DOHH2 (cell line): Measurements from ENCODE around the gene RIPPLY1.

Experiments used
- H3F3A ChIP-seq: fragments of 200-600 bp; sonication (generic), shearing (Covaris generic); 2 replicates; pipeline ENCODE4 v1.6.0; 2016; ENCODE audit warnings: antibody characterized with exemption, mild to moderate bottlenecking; ENCODE audit not compliant: control insufficient read depth, insufficient read depth
- H3K27ac ChIP-seq: fragments of 200-600 bp; sonication (generic); 2 replicates; pipeline ENCODE4 v1.5.1; 2014; ENCODE audit warnings: low read depth, mild to moderate bottlenecking, low read length, moderate library complexity
- H3K27me3 ChIP-seq: fragments of 200-600 bp; sonication (generic); 2 replicates; pipeline ENCODE4 v1.6.1; 2014; ENCODE audit warnings: mild to moderate bottlenecking, low read length, mixed read lengths; ENCODE audit not compliant: control insufficient read depth
- H3K36me3 ChIP-seq: fragments of 200-600 bp; sonication (generic); 2 replicates; pipeline ENCODE4 v1.6.1; 2014; ENCODE audit warnings: mild to moderate bottlenecking, low read length, moderate library complexity, mixed read lengths; ENCODE audit not compliant: control insufficient read depth
- H3K4me1 ChIP-seq: fragments of 200-600 bp; sonication (generic); 2 replicates; pipeline ENCODE4 v1.6.1; 2014; ENCODE audit warnings: mild to moderate bottlenecking, low read length, mixed read lengths; ENCODE audit not compliant: control insufficient read depth
- H3K4me2 ChIP-seq: fragments of 200-600 bp; sonication (generic); 2 replicates; pipeline ENCODE4 v1.6.0; 2014; ENCODE audit warnings: mild to moderate bottlenecking, low read length, moderate library complexity
- H3K4me3 ChIP-seq: fragments of 200-600 bp; sonication (generic); 2 replicates; pipeline ENCODE4 v1.5.1; 2014; ENCODE audit warnings: mild to moderate bottlenecking, low read length, mixed read lengths
- H3K79me2 ChIP-seq: fragments of 200-600 bp; sonication (generic); 2 replicates; pipeline ENCODE4 v1.6.1; 2014; ENCODE audit warnings: mild to moderate bottlenecking, low read length, mixed read lengths; ENCODE audit not compliant: control insufficient read depth
- H3K9me2 ChIP-seq: fragments of 200-600 bp; sonication (generic); replicated peaks from 2 replicates; pipeline ENCODE4 v1.6.1; 2014; ENCODE audit warnings: mild to moderate bottlenecking, low read length, mixed read lengths; ENCODE audit not compliant: control insufficient read depth
- H3K9me3 ChIP-seq: fragments of 200-600 bp; sonication (generic); 2 replicates; pipeline ENCODE4 v1.6.1; 2014; ENCODE audit warnings: antibody characterized with exemption, low read length, mixed read lengths; ENCODE audit not compliant: control insufficient read depth, insufficient read depth
- H4K20me1 ChIP-seq: fragments of 200-600 bp; sonication (generic); 2 replicates; pipeline ENCODE4 v1.6.0; 2014; ENCODE audit warnings: low read depth, mild to moderate bottlenecking, antibody characterized with exemption, low read length, moderate library complexity; ENCODE audit not compliant: control insufficient read depth, insufficient read depth
- EZH2phosphoT487 ChIP-seq: fragments of 200-600 bp; sonication (generic); IDR thresholded peaks from 2 replicates; pipeline ENCODE4 v1.6.1; 2017; ENCODE audit warnings: borderline replicate concordance, mild to moderate bottlenecking, antibody characterized with exemption, low read length, moderate library complexity, mixed read lengths
- TF ChIP-seq, protein P1 (sequence below): fragments of 200-600 bp; sonication (generic); IDR thresholded peaks from one replicate; pipeline ENCODE4 v1.5.1; 2014; ENCODE audit warnings: antibody characterized with exemption, mild to moderate bottlenecking, low read depth, low read length; ENCODE audit not compliant: poor library complexity, severe bottlenecking

RIPPLY1 gene

DNA sequence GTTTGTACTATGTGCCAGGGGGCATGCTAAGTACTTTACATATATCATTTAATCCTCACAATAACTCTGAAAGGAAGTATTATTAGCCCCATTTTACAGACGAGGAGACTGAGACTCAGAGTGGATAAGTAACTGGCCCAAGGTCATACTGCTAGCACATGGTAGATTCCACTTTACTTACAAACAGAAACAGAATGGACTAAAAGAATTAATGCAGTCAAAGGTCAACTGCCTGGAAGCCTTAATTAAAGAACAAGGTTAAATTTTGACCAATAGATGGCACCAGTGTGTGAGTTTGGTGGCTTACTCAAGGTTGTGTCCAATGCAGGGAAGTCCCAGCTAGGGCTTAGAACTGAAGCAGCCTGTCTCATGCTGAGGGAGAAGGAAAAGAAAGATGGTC lies 4.7 kb downstream of the RIPPLY1 start:
- Histone ChIP-seq H3K36me3 (no peaks in the 10 kb centered on the region), H3K4me1 (no peaks in the 10 kb centered on the region), H3K79me2 (no peaks in the 10 kb centered on the region), H3F3A (no peaks in the 10 kb centered on the region), H3K27ac (no peak overlapping the region), H3K27me3 (no peaks in the 10 kb centered on the region), H4K20me1 (no peaks in the 10 kb centered on the region), H3K9me3 (no peaks in the 10 kb centered on the region), H3K9me2 (no peaks in the 10 kb centered on the region), H3K4me3 (no peak overlapping the region), H3K4me2 (no peak overlapping the region)
- no peak for TF ChIP-seq EZH2phosphoT487
- TF ChIP-seq, protein P1, sequence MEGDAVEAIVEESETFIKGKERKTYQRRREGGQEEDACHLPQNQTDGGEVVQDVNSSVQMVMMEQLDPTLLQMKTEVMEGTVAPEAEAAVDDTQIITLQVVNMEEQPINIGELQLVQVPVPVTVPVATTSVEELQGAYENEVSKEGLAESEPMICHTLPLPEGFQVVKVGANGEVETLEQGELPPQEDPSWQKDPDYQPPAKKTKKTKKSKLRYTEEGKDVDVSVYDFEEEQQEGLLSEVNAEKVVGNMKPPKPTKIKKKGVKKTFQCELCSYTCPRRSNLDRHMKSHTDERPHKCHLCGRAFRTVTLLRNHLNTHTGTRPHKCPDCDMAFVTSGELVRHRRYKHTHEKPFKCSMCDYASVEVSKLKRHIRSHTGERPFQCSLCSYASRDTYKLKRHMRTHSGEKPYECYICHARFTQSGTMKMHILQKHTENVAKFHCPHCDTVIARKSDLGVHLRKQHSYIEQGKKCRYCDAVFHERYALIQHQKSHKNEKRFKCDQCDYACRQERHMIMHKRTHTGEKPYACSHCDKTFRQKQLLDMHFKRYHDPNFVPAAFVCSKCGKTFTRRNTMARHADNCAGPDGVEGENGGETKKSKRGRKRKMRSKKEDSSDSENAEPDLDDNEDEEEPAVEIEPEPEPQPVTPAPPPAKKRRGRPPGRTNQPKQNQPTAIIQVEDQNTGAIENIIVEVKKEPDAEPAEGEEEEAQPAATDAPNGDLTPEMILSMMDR = peak; percentile 48

GRCh38 chrX:106897259-106897658 lies 5.9 kb downstream of the RIPPLY1 start:
- Histone ChIP-seq H3K9me2 (no peaks in the 10 kb centered on the region), H3K36me3 (no peaks in the 10 kb centered on the region), H3K27ac (no peak overlapping the region), H4K20me1 (no peaks in the 10 kb centered on the region), H3F3A (no peaks in the 10 kb centered on the region), H3K4me1 (no peaks in the 10 kb centered on the region), H3K4me3 (no peak overlapping the region), H3K4me2 (no peak overlapping the region), H3K27me3 (no peaks in the 10 kb centered on the region), H3K79me2 (no peaks in the 10 kb centered on the region), H3K9me3 (no peaks in the 10 kb centered on the region)
- TF ChIP-seq, protein P1 = no peak
- no peak for TF ChIP-seq EZH2phosphoT487

- no peak overlapping the region for H3K4me3 ChIP-seq
- no peaks in the 10 kb centered on the region for H3K79me2 ChIP-seq
- TF ChIP-seq, protein P1 = no peak
- TF ChIP-seq EZH2phosphoT487 = no peak
- H3K4me2 ChIP-seq = no peak overlapping the region
- H3K4me1 ChIP-seq = no peaks in the 10 kb centered on the region
- no peaks in the 10 kb centered on the region for H3K36me3 ChIP-seq
- no peak overlapping the region for H3K27ac ChIP-seq
- no peaks in the 10 kb centered on the region for H4K20me1 ChIP-seq
- no peaks in the 10 kb centered on the region for H3K9me3 ChIP-seq
- H3K9me2 ChIP-seq = no peaks in the 10 kb centered on the region
- H3K27me3 ChIP-seq = no peaks in the 10 kb centered on the region
- no peaks in the 10 kb centered on the region for H3F3A ChIP-seq
These were observed 8.1 kb downstream of the RIPPLY1 start for GRCh38 chrX:106894978-106895452.
